ENCODE results near the gene SPI1.

SPI1 gene

DNA sequence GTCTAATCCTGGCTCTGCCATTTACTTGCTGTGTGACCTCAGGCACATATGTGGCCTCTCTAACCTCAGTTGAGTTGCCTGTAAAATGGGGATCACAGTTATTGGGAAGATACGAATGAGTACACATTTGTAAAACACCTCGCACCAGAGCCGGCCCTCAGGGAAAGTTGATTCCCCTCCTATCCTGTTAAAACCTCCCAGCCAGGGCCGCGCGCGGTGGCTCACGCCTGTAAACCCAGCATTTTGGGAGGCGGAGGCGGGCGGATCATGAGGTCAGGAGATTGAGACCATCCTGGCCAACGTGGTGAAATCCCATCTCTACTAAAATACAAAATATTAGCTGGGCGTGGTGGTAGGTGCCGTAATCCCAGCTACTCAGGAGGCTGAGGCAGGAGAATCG lies 18.0 kb downstream of the SPI1 start:
- Mint-ChIP-seq H3K9me3 (no peaks in the 10 kb centered on the region), H3K4me3 (no peak overlapping the region), H3K27me3 (ENCODE audit: low read depth) (no peaks in the 10 kb centered on the region), H3K4me1 (ENCODE audit: low read depth) (peaks cover 4% of the 10 kb centered on the region), H3K36me3 (ENCODE audit: low read depth) (no peaks in the 10 kb centered on the region), H3K27ac (no peak overlapping the region)

GRCh38 chr11:47359586-47359985 lies 18.8 kb downstream of the SPI1 start:
- Mint-ChIP-seq H3K4me1 (ENCODE audit: low read depth) (peaks cover 4% of the 10 kb centered on the region), H3K27ac (peak overlapping the region; percentile 17)

DNA sequence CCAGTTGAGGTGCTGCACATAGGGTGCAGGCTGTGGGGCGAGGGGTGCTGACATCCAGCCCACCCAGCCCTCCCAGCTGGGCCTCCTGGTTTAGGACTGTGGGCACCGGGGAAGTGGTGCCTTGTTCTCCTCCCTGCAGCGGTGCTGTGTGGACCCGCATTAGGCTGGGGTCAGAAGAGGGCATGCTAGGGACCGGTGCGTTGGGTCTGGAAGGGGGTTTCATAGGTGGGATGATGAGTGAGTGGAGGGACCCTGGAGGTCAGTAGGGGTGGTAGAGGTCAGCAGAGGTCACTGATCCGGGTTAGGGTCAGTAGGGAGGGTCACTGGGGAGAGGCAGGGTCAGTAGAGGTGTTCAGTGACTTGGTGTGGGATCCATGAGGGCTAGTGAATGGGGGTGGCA lies 19.2 kb downstream of the SPI1 start:
- H3K27me3 Mint-ChIP-seq (ENCODE audit: low read depth), result no peaks in the 10 kb centered on the region
- H3K36me3 Mint-ChIP-seq (ENCODE audit: low read depth), result no peaks in the 10 kb centered on the region
- H3K9me3 Mint-ChIP-seq, result no peaks in the 10 kb centered on the region
- H3K4me3 Mint-ChIP-seq, result no peak overlapping the region
- H3K27ac Mint-ChIP-seq, result peak overlapping the region; percentile 17
- peaks cover 4% of the 10 kb centered on the region for H3K4me1 Mint-ChIP-seq (ENCODE audit: low read depth)

More at GRCh38 chr11:47359586-47359985, 18.8 kb downstream of the SPI1 start:
- H3K4me3 Mint-ChIP-seq, result no peak overlapping the region
- H3K9me3 Mint-ChIP-seq, result no peaks in the 10 kb centered on the region
- no peaks in the 10 kb centered on the region for H3K27me3 Mint-ChIP-seq (ENCODE audit: low read depth)
- no peaks in the 10 kb centered on the region for H3K36me3 Mint-ChIP-seq (ENCODE audit: low read depth)

DNA sequence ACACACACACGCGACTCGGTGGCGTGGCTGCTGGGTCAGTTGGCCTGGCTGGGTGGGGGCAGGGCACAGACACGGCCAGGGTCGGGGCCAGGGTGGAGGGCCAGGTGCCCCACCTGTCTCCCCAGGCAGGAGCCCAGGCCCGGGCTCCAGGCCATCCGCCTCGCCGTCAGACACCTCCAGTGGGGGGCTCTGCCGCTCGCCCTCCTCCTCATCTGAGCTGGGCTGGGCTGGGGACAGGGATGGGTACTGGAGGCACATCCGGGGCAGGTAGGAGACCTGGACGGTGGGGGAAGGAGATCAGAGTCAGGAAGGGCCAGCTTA lies 19.7 kb downstream of the SPI1 start:
- no peaks in the 10 kb centered on the region for H3K36me3 Mint-ChIP-seq (ENCODE audit: low read depth)
- no peak overlapping the region for H3K27ac Mint-ChIP-seq
- no peak overlapping the region for H3K4me3 Mint-ChIP-seq
- no peaks in the 10 kb centered on the region for H3K9me3 Mint-ChIP-seq
- peaks cover 4% of the 10 kb centered on the region for H3K4me1 Mint-ChIP-seq (ENCODE audit: low read depth)
- no peaks in the 10 kb centered on the region for H3K27me3 Mint-ChIP-seq (ENCODE audit: low read depth)

GRCh38 chr11:47357985-47358730 lies 20.2 kb downstream of the SPI1 start:
- no peak overlapping the region for H3K27ac Mint-ChIP-seq
- no peaks in the 10 kb centered on the region for H3K27me3 Mint-ChIP-seq (ENCODE audit: low read depth)
- no peaks in the 10 kb centered on the region for H3K9me3 Mint-ChIP-seq
- peaks cover 4% of the 10 kb centered on the region for H3K4me1 Mint-ChIP-seq (ENCODE audit: low read depth)
- no peaks in the 10 kb centered on the region for H3K36me3 Mint-ChIP-seq (ENCODE audit: low read depth)
- no peak overlapping the region for H3K4me3 Mint-ChIP-seq

GRCh38 chr11:47356998-47357329 lies 21.4 kb downstream of the SPI1 start:
- no peaks in the 10 kb centered on the region for H3K36me3 Mint-ChIP-seq (ENCODE audit: low read depth)
- no peaks in the 10 kb centered on the region for H3K27me3 Mint-ChIP-seq (ENCODE audit: low read depth)
- no peak overlapping the region for H3K4me3 Mint-ChIP-seq
- H3K4me1 Mint-ChIP-seq (ENCODE audit: low read depth), result peaks cover 4% of the 10 kb centered on the region
- no peak overlapping the region for H3K27ac Mint-ChIP-seq
- no peaks in the 10 kb centered on the region for H3K9me3 Mint-ChIP-seq

DNA sequence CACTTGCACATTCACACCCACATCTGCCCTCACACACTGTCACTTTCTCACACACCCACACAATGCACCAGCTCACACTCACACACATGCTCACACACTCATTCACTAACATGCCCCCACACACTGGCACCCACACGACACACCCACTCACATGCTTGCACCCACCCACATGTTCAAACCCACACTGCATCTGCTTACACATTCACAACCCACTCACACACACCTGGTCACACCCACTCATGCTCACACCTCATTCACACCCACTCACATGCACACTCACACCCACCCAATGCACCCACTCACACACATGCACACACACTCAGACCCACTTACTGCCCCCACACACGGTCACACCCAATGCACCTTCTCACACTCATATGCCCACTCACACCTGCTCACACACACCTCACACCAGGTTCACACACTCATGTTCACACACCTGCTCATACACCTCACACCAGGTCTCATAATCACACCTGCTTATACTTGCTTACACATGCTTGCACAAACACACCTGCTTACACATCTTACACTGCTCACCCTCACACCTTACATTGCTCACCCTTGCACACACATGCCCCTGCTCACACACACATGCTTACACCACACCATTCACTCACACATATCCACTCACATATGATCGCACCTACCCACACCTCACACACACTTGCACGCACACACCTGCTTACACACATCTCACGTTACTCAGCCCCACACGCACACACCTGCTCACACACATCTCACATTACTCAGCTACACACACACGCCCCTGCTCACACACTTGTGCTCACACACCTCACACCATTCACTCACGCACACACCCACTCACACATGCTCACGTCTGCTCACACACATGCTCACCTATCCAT lies 22.0 kb downstream of the SPI1 start:
- no peaks in the 10 kb centered on the region for H3K27me3 Mint-ChIP-seq (ENCODE audit: low read depth)
- H3K36me3 Mint-ChIP-seq (ENCODE audit: low read depth), result no peaks in the 10 kb centered on the region
- peaks cover 4% of the 10 kb centered on the region for H3K4me1 Mint-ChIP-seq (ENCODE audit: low read depth)
- no peak overlapping the region for H3K4me3 Mint-ChIP-seq
- H3K9me3 Mint-ChIP-seq, result no peaks in the 10 kb centered on the region
- no peak overlapping the region for H3K27ac Mint-ChIP-seq

GRCh38 chr11:47355283-47356128 lies 22.8 kb downstream of the SPI1 start:
- Mint-ChIP-seq H3K27ac (no peak overlapping the region), H3K36me3 (ENCODE audit: low read depth) (no peaks in the 10 kb centered on the region), H3K4me3 (no peak overlapping the region), H3K9me3 (no peaks in the 10 kb centered on the region), H3K27me3 (ENCODE audit: low read depth) (no peaks in the 10 kb centered on the region), H3K4me1 (ENCODE audit: low read depth) (peaks cover 4% of the 10 kb centered on the region)

GRCh38 chr11:47354913-47355282 lies 23.4 kb downstream of the SPI1 start:
- Mint-ChIP-seq H3K27me3 (ENCODE audit: low read depth) (no peaks in the 10 kb centered on the region), H3K36me3 (ENCODE audit: low read depth) (no peaks in the 10 kb centered on the region), H3K9me3 (no peaks in the 10 kb centered on the region), H3K27ac (no peak overlapping the region), H3K4me1 (ENCODE audit: low read depth) (peaks cover 4% of the 10 kb centered on the region), H3K4me3 (no peak overlapping the region)

GRCh38 chr11:47353978-47354774 lies 24.2 kb downstream of the SPI1 start:
- H3K4me1 Mint-ChIP-seq (ENCODE audit: low read depth), result peaks cover under 1% of the 10 kb centered on the region
- no peaks in the 10 kb centered on the region for H3K9me3 Mint-ChIP-seq
- no peak overlapping the region for H3K27ac Mint-ChIP-seq
- no peak overlapping the region for H3K4me3 Mint-ChIP-seq
- no peaks in the 10 kb centered on the region for H3K36me3 Mint-ChIP-seq (ENCODE audit: low read depth)
- no peaks in the 10 kb centered on the region for H3K27me3 Mint-ChIP-seq (ENCODE audit: low read depth)

DNA sequence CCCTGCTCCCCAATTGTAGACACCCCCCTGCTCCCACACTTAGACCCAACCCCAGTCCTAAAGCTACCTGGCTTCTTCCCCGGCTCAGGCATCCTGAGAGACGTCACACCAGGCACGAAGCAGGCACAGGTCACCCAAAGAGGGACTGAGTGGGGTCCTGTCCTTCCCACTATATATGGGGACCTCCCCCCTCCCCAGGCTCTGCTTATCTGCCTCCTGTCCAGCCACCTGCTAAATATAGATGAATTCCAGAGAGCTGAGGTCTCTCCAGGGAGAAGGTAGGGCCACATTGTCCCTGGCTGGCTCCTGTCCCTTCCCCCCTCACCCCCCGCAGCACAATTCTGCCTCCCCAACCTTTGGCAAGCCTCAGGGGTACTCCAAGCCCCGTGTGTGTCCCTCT lies 25.8 kb downstream of the SPI1 start, which contains the start of gene MYBPC3:
Gene MYBPC3, minus strand, starts transcription at position 147 of the 400 bp plus-strand sequence. Its CDS starts 55 bp downstream, at position 92.
- no peak within 1 kb of the TSS for H3K4me3 Mint-ChIP-seq
- H3K27me3 Mint-ChIP-seq (ENCODE audit: low read depth), result no peaks in the 10 kb centered on the region
- no peaks in the 10 kb centered on the region for H3K36me3 Mint-ChIP-seq (ENCODE audit: low read depth)
- H3K4me1 Mint-ChIP-seq (ENCODE audit: low read depth), result no peaks in the 10 kb centered on the region
- H3K9me3 Mint-ChIP-seq, result no peaks in the 10 kb centered on the region
- no peak within 1 kb of the TSS for H3K27ac Mint-ChIP-seq

GRCh38 chr11:47351156-47352126 lies 26.9 kb downstream of the SPI1 start:
- H3K27ac Mint-ChIP-seq, result no peak overlapping the region
- H3K4me3 Mint-ChIP-seq, result no peak overlapping the region
- H3K36me3 Mint-ChIP-seq (ENCODE audit: low read depth), result no peaks in the 10 kb centered on the region
- H3K27me3 Mint-ChIP-seq (ENCODE audit: low read depth), result no peaks in the 10 kb centered on the region
- no peaks in the 10 kb centered on the region for H3K9me3 Mint-ChIP-seq
- H3K4me1 Mint-ChIP-seq (ENCODE audit: low read depth), result no peaks in the 10 kb centered on the region

DNA sequence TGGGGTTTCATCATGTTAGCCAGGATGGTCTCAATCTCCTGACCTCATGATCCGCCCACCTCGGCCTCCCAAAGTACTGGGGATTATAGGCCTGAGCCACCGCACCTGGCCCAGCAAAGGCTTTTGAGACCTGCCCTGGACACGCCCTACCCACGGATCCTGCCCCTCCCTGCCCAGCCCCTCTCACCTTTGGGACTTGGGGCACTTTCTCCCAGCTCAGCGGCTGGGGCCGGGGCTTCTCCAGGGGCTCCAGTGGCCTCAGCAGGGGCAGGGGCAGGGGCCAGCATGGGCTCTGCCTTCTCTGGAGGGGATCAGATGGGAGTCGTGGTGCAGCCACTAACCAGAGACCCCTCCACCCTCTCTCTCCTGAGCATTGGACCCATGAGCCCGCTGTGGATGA lies 28.0 kb downstream of the SPI1 start:
- no peaks in the 10 kb centered on the region for H3K27me3 Mint-ChIP-seq (ENCODE audit: low read depth)
- no peaks in the 10 kb centered on the region for H3K4me1 Mint-ChIP-seq (ENCODE audit: low read depth)
- no peak overlapping the region for H3K4me3 Mint-ChIP-seq
- H3K36me3 Mint-ChIP-seq (ENCODE audit: low read depth), result no peaks in the 10 kb centered on the region
- H3K9me3 Mint-ChIP-seq, result no peaks in the 10 kb centered on the region
- no peak overlapping the region for H3K27ac Mint-ChIP-seq
